ENCODE measurements around the gene POU2F2. TPM values are rescaled to one million over a fixed set of nuclear protein-coding genes. Genes with fewer than 3 reads are reported as not detected.

Gene POU2F2
- total RNA-seq, 4 donors from 2014 or later: 0.67 to 3.8 (median 1.0) TPM

DNA sequence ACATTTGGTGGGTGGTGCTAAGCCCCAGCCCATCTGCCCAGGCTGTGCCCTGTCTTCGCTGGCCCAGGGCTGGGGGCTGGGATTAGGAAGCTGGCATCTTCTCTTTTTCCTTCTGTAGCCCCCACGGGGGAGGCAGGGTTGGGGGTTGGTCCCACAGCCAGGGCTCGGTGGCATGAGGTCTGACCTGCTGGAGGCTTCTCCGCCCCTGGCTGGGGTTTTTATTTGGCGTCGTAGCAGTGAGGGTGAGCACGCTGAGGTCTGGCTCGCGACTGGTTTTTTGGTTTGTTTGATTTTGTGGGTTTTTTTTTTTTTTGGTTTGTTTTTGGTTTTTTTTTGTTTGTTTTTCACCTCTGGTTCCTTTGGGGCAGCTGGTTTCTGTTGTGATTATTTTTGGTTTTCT is 41.6 kb downstream of the POU2F2 start:
- DNase-seq (ENCODE audit: low spot score in 2 of 2): no peak
- WGBS, 2 donors: 48 to 70% methylated on average over 9 of the region's 9 CpGs
- TF ChIP-seq, protein P1, sequence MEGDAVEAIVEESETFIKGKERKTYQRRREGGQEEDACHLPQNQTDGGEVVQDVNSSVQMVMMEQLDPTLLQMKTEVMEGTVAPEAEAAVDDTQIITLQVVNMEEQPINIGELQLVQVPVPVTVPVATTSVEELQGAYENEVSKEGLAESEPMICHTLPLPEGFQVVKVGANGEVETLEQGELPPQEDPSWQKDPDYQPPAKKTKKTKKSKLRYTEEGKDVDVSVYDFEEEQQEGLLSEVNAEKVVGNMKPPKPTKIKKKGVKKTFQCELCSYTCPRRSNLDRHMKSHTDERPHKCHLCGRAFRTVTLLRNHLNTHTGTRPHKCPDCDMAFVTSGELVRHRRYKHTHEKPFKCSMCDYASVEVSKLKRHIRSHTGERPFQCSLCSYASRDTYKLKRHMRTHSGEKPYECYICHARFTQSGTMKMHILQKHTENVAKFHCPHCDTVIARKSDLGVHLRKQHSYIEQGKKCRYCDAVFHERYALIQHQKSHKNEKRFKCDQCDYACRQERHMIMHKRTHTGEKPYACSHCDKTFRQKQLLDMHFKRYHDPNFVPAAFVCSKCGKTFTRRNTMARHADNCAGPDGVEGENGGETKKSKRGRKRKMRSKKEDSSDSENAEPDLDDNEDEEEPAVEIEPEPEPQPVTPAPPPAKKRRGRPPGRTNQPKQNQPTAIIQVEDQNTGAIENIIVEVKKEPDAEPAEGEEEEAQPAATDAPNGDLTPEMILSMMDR (IDR thresholded peaks at IDR 0.05): no peak
- no peak for TF ChIP-seq POLR2A (IDR thresholded peaks at IDR 0.05)
- intact Hi-C loops (cut with DNase I; ENCODE audit: low total_unique reads): no loop called here
- no peak overlapping the region for H3K4me3 ChIP-seq (ENCODE audit: low read depth, poor library complexity, severe bottlenecking)

DNA sequence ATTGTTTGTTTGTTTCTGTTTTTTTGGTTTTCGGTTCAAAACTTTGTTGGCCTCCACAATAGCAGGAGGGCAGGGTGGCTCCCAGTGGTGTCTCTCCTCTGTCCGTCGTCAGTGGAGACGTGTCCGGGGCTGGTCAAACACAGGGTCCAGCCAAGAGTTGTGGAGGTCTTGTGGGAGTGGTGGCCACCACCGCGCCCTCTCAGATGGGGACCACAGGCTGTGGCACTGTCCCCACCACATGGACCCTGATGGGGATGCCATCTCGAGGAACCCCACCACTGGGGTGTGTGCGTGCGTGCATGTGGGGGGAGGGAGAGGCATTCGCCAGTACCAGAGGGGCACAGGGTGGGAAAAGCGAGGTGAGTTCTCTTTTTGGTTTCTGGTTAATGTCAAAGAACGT is 42.5 kb downstream of the POU2F2 start:
- intact Hi-C loops (cut with DNase I; ENCODE audit: low total_unique reads): no loop called here
- WGBS, 2 donors: 90 to 93% methylated on average over 13 of the region's 13 CpGs
- TF ChIP-seq POLR2A (IDR thresholded peaks at IDR 0.05): no peak
- TF ChIP-seq, protein P1 (IDR thresholded peaks at IDR 0.05): no peak
- DNase-seq (ENCODE audit: low spot score in 2 of 2): no peak
- H3K4me3 ChIP-seq (ENCODE audit: low read depth, poor library complexity, severe bottlenecking): no peak overlapping the region

DNA sequence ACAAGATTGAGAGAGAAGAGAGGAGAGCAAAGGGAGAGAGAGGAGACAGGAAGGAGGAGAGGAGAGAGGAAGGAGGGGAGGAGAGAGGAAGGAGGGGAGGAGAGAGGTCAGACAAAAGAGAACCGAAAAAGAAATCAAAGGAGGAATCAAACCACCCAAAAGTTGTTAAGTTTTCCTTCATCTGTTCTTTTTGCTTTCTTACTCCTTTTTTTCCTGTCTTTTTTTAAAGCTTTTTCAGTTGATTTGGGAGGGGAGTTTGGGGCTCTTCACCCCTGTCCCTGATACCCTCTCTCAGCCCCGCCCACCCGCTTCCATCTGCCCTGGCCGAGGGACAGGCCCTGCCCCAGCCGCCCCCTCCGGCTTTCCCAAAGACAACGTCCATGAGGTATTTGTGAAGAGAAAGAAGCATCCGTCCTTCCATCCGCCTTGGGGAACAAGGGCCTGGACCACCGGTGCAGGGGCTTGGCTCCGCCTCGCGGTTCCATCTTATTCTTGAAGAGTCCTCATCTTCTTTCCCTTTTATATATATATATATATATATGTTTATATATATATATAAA is 43.0 kb downstream of the POU2F2 start:
- TF ChIP-seq, protein P1 (IDR thresholded peaks at IDR 0.05): no peak
- no peak for TF ChIP-seq POLR2A (IDR thresholded peaks at IDR 0.05)
- DNase-seq (ENCODE audit: low spot score in 2 of 2): no peak
- 78 to 79% methylated on average over 13 of the region's 13 CpGs for WGBS, 2 donors
- intact Hi-C loops (cut with DNase I; ENCODE audit: low total_unique reads): no loop called here
- H3K4me3 ChIP-seq (ENCODE audit: low read depth, poor library complexity, severe bottlenecking): no peak overlapping the region

DNA sequence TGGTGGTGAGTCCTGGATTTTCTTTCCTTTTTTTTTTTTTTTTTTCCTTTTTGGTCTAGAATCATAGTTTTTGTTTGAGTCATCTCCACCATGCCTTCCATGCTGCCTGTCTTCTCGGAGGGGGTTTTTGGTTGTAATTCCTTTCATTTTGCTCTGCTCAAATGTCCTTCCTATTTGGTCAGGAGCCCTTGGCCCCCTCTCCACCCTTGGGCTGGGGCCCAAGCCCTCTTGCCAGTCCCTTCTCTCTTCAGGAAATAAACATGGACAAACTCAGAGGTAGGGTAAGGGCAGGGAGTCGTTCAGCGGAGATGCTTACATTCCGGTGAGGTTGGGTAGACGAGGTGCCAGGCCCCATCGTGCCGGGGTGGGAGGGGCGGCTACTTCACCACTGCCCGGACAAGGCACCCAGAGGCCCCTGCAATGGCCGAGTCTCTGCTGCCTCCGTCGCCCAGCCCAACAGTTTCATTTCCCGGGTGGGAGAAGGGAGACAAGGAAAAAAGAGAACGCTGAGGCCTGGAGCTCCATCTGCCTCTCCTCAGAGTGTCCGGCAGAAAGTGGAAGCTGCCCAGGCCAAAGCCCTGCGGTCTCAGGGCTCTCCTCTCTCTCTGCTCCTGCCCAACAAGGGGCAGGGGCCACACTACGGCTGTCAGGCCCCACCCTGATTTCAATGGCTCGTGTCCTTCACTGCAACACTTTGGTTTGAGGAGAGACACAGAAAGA is 43.6 kb downstream of the POU2F2 start:
- no peak overlapping the region for H3K4me3 ChIP-seq (ENCODE audit: low read depth, poor library complexity, severe bottlenecking)
- intact Hi-C loops (cut with DNase I; ENCODE audit: low total_unique reads): no loop called here
- TF ChIP-seq POLR2A (IDR thresholded peaks at IDR 0.05): no peak
- TF ChIP-seq, protein P1 (IDR thresholded peaks at IDR 0.05): no peak
- 65% methylated on average over 18 of the region's 18 CpGs for WGBS, 2 donors
- no peak for DNase-seq (ENCODE audit: low spot score in 2 of 2)

DNA sequence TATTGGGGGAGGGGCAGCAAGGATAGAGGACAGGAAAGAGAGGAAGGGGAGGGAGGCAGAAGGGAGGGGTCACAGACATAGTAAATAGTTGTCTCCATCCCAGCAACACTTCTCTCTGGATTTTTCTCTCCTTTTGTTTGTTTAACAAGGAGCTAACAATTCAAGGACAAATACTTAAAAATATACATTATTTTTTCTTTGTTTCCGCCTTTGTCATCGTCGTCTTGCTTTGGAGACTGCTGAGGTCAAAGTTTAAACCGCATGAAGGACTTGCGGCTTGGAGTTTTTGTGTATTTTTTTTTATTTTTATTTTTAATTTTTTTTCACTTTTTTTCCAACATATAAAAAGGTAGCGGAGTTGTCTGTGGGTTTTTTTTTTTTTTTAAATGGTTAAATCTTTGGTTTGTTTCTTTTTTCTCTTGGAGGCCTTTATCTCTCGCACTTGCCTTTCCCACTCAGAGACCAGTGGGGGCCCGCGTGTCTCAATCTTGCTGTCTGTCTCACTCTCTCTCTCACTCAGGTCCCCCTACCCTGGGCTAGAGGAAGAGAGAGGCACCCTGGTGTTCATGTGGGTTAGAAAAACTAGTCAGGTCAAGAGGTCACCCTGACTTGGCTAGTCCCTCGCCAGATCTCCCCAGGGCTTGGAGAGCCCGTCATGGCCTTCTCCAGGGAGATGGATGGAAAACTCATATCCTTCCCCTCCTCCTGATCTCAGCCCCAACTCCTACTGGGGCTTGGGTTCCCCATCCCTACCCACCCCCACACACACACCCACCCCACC is 45.3 kb downstream of the POU2F2 start:
- H3K4me3 ChIP-seq (ENCODE audit: low read depth, poor library complexity, severe bottlenecking): no peak overlapping the region
- TF ChIP-seq, protein P1 (IDR thresholded peaks at IDR 0.05): no peak
- no peak for TF ChIP-seq POLR2A (IDR thresholded peaks at IDR 0.05)
- intact Hi-C loops (cut with DNase I; ENCODE audit: low total_unique reads): no loop called here
- DNase-seq (ENCODE audit: low spot score in 2 of 2): no peak
- WGBS, 2 donors: 85 to 89% methylated on average over 11 of the region's 11 CpGs

Measured in lower leg skin (tissue), 4 donors.